HG02852 (cell line): ENCODE measurements around the gene BLOC1S1.

ENCODE experiments used
- ATAC-seq: cut with Tn5 transposase; IDR thresholded peaks from one replicate; pipeline ENCODE4 v1.9.1; 2021; ENCODE audit warnings: mild to moderate bottlenecking, moderate library complexity; ENCODE audit not compliant: unreplicated experiment

The BLOC1S1 gene

GRCh38 chr12:55708695-55709233 lies 7.1 kb upstream of the BLOC1S1 start:
- no peak for ATAC-seq

DNA sequence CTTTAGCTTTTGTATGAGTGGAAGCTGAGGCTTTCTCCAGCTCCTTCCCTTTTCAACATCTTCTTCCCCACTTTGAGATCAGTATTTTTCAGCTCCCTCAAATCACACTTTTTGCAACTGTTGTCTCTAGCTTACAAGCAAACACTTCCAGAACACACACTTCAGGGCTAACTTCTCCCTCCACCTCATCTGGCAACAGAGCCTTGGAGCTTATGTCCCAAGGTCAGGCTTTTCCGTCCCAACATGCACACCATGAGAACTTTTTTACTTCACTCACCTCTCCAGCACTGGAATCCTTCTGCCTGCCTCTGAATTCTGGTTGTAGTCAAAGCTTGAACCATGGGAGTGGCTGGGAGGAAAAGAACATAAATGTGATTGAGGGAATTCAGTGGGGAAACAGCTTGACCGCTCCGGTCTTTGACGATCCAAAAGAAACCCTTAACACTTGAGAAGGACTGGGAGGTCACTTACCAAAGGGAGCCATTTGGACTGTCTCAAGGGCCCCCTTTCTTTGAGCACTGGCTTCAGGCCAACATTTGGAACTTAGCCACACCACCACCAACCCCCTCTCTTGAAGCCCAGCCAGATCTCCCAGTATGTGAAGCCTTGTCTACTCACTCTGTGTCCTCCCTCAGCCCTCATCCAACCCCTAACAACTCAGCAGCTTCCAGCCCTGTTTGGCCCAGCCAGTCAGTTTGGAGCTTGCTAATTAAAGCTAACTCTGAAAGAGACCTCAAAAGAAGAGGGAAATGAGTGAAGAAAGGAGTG lies 3.9 kb upstream of the BLOC1S1 start:
- no peak for ATAC-seq

DNA sequence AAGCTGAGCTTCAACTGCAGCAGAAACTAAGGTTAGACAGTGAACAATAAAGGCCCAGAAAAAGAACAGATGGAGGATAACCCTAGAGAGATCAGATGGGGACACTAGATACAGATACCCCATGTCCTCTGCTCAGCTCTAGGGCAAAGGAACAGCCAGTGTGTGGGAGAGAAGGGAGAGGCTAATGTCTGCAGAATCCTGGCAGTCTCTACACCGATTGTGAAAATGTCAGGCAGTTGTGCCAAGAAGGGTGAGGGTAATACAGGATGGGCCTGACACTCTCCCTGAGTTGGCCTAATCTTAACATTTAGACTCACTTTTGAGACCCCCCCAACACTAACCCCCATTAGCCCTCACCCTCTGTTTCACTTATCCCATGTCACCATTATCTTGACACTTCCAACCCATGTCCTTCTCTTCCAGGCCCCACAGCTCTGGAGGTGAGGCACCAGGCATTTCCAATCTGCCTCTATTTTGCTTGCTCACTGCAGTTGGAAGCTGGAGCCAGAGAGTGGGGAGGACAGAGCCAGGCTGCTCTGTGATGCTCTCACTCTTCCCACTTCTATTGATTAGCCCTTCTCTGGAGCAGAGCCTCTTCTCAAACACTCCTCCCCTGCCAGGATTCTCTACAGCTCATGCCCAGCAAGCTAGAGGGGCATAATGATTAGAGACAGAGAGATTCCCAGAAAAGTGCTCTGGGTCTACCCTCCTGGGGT lies 3.0 kb upstream of the BLOC1S1 start:
- ATAC-seq: no peak

- ATAC-seq: no peak
These were observed 2.1 kb upstream of the BLOC1S1 start for GRCh38 chr12:55713721-55714120.

DNA sequence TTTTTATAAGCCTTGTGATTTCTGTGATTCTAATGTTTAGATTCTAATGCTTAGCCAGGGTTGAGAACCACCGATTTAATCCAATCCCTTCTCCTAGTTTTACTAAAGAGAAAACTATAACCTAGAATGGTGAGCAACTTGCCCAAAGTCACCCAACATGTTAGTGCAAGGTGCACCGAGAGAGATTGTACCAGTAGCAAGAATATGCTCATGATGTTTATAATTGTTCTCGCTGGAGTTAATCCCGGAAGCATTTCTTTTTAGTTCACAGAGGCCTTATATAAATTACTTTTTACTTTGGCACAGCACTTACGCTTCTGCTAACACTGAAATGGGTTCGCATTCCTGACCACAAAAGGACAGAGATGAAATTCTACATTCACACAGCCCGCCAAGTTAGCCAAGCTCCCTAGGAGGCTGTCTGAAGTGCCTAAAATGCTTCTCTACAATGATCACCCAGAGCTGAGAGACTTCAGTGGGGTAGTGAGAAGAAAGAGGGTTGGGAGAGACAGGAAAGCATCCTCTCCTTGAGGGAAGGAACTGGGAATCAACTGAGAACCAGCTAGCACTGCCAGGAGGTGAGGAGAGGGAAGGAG lies 579 bp upstream of the BLOC1S1 start:
- ATAC-seq: no peak

DNA sequence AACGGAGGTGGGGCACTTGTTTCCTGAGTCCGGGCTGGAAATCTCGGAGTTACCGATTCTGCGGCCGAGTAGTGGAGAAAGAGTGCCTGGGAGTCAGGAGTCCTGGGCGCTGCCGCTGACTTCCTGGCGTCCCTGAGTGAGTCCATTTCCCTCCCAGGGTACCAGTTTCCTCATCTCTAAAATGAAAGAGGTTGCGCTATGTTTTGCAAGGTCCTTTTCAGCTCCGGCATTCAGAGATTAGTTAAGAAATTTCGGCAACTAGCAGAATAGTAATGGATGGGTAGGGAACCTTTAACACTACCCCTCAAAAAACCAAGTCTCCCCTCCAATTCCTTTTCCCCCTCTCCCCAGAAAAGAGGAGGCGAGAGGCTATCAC lies 724 bp downstream of the BLOC1S1 start:
- no peak for ATAC-seq

- no peak for ATAC-seq
These were observed 1.5 kb downstream of the BLOC1S1 start for GRCh38 chr12:55717011-55718007.

- ATAC-seq: no peak
These were observed 2.2 kb downstream of the BLOC1S1 start for GRCh38 chr12:55718015-55718414.

DNA sequence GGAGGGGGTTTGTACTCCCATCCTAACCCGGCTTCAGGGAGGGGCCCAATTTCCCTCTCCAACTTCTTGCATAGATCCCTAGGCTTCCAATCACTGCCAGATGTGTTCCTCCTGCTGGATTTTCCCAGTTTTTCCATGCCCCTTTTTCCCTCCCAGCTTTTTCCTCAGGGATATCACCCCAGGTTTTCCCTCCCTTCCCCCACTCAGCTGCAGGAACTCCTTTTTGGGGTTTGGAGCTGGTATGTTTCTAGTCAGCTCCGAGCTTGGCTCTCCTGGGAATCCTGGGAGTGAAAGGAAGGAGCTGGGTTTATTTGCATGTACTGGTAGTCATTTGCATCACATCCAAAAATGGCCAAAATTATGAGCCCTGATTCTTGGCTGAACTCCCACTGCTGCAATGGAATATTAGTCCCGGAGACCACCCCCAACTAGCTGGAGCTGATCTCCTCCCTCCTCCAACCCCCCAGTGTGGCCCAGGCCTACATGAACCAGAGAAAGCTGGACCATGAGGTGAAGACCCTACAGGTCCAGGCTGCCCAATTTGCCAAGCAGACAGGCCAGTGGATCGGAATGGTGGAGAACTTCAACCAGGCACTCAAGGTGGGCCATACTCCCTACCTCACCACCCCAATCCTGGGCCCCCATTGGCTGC lies 2.9 kb downstream of the BLOC1S1 start:
- ATAC-seq: no peak

GRCh38 chr12:55719371-55719770 lies 3.5 kb downstream of the BLOC1S1 start:
- no peak for ATAC-seq

- ATAC-seq: no peak
These were observed 4.3 kb downstream of the BLOC1S1 start, which contains the start of gene RDH5 for GRCh38 chr12:55720071-55720564. Gene RDH5, plus strand, starts transcription at chr12:55720393. Its CDS starts 792 bp downstream, at chr12:55721185.

DNA sequence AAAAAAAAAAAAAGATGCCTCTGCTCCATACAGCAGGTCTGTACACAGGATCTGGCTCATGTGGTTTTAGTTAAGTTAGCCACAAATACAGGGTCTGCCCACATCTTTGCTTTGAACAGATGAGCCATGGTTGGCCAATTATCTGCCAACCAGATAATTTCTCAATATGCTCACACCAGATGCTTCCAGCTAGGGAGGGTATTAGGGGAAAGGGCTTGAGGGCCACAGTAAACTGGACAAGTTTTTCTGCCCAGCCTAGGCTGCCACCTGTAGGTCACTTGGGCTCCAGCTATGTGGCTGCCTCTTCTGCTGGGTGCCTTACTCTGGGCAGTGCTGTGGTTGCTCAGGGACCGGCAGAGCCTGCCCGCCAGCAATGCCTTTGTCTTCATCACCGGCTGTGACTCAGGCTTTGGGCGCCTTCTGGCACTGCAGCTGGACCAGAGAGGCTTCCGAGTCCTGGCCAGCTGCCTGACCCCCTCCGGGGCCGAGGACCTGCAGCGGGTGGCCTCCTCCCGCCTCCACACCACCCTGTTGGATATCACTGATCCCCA lies 5.1 kb downstream of the BLOC1S1 start:
- no peak for ATAC-seq

GRCh38 chr12:55721601-55722213 lies 5.9 kb downstream of the BLOC1S1 start:
- ATAC-seq: no peak

- ATAC-seq: no peak
These were observed 7.1 kb downstream of the BLOC1S1 start for GRCh38 chr12:55722948-55723347.

- no peak for ATAC-seq
These were observed 7.8 kb downstream of the BLOC1S1 start for GRCh38 chr12:55723516-55724225.

DNA sequence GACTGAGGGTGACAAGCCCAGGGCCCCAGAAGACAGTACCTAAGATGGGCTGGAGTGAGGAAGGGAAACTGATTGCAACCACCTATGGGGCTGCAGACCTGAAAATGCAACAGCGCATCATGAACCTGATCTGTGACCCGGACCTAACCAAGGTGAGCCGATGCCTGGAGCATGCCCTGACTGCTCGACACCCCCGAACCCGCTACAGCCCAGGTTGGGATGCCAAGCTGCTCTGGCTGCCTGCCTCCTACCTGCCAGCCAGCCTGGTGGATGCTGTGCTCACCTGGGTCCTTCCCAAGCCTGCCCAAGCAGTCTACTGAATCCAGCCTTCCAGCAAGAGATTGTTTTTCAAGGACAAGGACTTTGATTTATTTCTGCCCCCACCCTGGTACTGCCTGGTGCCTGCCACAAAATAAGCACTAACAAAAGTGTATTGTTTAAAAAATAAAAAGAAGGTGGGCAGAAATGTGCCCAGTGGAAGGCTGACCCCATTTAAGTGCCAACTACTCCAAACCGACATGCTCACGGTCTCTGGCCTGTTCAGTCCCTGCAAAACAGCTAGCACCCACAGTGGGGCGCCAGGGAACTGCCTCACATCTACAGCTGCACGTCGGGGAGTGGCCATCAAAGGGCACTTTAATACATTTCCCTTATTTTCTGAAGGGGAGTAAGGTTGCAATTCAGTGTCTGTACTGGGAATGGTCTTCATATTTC lies 8.5 kb downstream of the BLOC1S1 start:
- ATAC-seq: no peak

DNA sequence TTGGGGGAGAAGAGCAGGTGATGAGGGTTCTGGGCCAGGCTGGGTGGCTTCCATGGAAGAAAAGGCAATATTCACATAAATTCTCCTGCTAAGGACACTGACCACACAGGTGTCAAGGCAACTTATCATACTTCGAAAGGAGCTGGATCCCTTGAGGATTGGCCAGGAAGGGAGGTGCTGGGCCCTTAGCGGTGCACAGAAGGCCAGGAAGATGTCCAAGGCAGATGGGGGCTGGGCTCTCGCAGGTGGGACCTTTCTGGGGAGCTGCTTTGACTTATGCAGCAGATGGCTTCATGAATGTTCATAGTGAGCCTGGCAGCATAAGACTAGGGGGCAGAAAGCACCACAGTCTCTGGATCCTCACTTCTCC lies 9.1 kb downstream of the BLOC1S1 start:
- ATAC-seq: no peak

DNA sequence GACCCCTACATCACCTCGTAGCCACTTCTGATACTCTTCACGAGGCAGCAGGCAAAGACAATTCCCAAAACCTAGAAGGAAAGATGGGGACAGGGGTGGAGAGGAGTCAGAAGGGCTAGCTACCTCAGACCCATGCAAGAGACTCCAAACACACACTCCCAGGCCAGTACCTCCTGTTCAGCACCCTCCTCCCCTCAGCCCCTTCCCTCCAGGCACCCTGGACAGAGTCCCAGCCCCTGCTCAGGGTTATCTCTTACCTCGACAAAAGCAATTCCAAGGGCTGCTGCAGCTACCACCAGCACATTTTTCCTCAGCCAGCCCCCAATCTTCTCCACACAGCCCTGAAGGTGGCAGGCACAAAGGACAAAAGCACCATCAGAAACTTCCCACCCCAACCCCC lies 9.7 kb downstream of the BLOC1S1 start:
- no peak for ATAC-seq
